ENCODE results near the gene PTPN22. TPM values are rescaled to one million over a fixed set of nuclear protein-coding genes. Genes with fewer than 3 reads are reported as not detected.

The PTPN22 gene
- total RNA-seq, 1 experiment from 2014 or later, result 0.89 TPM

DNA sequence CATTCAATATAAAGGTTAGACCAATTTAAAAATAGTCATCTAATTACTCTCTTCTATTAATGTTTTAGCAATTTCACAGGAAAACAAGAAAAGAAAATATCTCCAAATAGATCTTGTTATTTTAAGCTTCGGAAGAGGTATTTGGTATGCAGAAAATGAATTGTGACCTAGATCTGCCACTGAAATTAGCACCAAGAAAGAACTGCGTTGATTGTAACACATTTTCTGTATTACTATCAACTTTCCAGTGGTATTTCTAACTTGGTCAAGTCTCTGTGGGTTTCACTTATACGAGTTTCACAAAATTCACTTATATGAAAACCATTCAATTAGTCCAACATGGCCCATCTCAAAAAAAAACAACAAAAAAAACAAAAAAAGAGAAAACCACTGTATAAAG, 71.0 kb downstream of the PTPN22 start:
- intact Hi-C loops (cut with micrococcal nuclease), result no loop called here
- POLR2A ChIA-PET, result interaction anchor here (0.8 to 1.3 kb wide), 2 partner anchors 10 to 42 kb away, joined by 3 to 6 read pairs; no protein-coding TSS in a partner anchor
- H3K27ac Mint-ChIP-seq (ENCODE audit: low read depth, unreplicated experiment), result no peak overlapping the region

DNA sequence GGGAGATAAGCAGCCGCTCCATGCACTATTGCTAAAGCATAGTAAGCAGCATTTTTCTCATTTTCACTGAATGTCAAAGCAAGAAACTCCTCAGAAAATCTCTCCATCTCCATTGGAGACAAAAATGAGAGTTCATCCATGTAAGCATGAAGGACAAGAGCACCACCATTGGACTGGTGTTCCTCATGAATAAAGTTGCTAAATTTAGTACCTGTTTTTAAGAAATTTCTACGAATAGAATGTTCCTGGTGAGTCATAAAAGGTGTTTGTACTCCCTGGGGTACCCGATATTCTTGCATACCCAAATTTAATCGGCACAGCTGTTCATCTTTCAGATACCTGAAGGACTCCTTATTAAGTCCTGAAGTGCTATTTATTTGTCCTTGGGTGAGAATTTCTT, 74.0 kb downstream of the PTPN22 start:
- H3K27me3 Mint-ChIP-seq (ENCODE audit: insufficient read depth, unreplicated experiment), result no peaks in the 10 kb centered on the region
- H3K27ac Mint-ChIP-seq (ENCODE audit: low read depth, unreplicated experiment), result no peak overlapping the region
- TF ChIP-seq, protein P1, sequence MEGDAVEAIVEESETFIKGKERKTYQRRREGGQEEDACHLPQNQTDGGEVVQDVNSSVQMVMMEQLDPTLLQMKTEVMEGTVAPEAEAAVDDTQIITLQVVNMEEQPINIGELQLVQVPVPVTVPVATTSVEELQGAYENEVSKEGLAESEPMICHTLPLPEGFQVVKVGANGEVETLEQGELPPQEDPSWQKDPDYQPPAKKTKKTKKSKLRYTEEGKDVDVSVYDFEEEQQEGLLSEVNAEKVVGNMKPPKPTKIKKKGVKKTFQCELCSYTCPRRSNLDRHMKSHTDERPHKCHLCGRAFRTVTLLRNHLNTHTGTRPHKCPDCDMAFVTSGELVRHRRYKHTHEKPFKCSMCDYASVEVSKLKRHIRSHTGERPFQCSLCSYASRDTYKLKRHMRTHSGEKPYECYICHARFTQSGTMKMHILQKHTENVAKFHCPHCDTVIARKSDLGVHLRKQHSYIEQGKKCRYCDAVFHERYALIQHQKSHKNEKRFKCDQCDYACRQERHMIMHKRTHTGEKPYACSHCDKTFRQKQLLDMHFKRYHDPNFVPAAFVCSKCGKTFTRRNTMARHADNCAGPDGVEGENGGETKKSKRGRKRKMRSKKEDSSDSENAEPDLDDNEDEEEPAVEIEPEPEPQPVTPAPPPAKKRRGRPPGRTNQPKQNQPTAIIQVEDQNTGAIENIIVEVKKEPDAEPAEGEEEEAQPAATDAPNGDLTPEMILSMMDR (IDR thresholded peaks at IDR 0.05; ENCODE audit: unreplicated experiment), result no peak
- H3K4me3 Mint-ChIP-seq (ENCODE audit: unreplicated experiment), result no peak overlapping the region
- no TSS peak for BruUV-seq (replicated peaks)
- POLR2A ChIA-PET, result interaction anchor here (0.8 to 2.7 kb wide), 3 partner anchors 9 to 38 kb away, joined by 5 to 12 read pairs (median 5); partner anchors contain the start of gene PHTF1
- intact Hi-C loops (cut with micrococcal nuclease), result no loop called here
- H3K4me1 Mint-ChIP-seq (ENCODE audit: insufficient read depth, unreplicated experiment), result peaks cover 23% of the 10 kb centered on the region
- no peak for DNase-seq (ENCODE audit: unreplicated experiment)
- CTCF ChIA-PET, result interaction anchor here (0.6 kb wide), 1 partner anchor 11 kb away, joined by 3 read pairs; no protein-coding TSS in a partner anchor
- H3K9me3 Mint-ChIP-seq (ENCODE audit: unreplicated experiment), result no peaks in the 10 kb centered on the region
- H3K36me3 Mint-ChIP-seq (ENCODE audit: insufficient read depth, unreplicated experiment), result peaks cover 33% of the 10 kb centered on the region

More for the DNA sequence above, 71.0 kb downstream of the PTPN22 start:
- Mint-ChIP-seq H3K9me3 (ENCODE audit: unreplicated experiment) (no peaks in the 10 kb centered on the region), H3K27me3 (ENCODE audit: insufficient read depth, unreplicated experiment) (no peaks in the 10 kb centered on the region), H3K4me1 (ENCODE audit: insufficient read depth, unreplicated experiment) (peaks cover 17% of the 10 kb centered on the region), H3K36me3 (ENCODE audit: insufficient read depth, unreplicated experiment) (peaks cover 25% of the 10 kb centered on the region), H3K4me3 (ENCODE audit: unreplicated experiment) (no peak overlapping the region)
- no TSS peak for BruUV-seq (replicated peaks)
- TF ChIP-seq, protein P1 (IDR thresholded peaks at IDR 0.05; ENCODE audit: unreplicated experiment), result no peak
- no peak for DNase-seq (ENCODE audit: unreplicated experiment)
- CTCF ChIA-PET, result interaction anchor here (0.7 to 1.1 kb wide), 2 partner anchors 145 to 178 kb away, joined by 3 read pairs; no protein-coding TSS in a partner anchor

DNA sequence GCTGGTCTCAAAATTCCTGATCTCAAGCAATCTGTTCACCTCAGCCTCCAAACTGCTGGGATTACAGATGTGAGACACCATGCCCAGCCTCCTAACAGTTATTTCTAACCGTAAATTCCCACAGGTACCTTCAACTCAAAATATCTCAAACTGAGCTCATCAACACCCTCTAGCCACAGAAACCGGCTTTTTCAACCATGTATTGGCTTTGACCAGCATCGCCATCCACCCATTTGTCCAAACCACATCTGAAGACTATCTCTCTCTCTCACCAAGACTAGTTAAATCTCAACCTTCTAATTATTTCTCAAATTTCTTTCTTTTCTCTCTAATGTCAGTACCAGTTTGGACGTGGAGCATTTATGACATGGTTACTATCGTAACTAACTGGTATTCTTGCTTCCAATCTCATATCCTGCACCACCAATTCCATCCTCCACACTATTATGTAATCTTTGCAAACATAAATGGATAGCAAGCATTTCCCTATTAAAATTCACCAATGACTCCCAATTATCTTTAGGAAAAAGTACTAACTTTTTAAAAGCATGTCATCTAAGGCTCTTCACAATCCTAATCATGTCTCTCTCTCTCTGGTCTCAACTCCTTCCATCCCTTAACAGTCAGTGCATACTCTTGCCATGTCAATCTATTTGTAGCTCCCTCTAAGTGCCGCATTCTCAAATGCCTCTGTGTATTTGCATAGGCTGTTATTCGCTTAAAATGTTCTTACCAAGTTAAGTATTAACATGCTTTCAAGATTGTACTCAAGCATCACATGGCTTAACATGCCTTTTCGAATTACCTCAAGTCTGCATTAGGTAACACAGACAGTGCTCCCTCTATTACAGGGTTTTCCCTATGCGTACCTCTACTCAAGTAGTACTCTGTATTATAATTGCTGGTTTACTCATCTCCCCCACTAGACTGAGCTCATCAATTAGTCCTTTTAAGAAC, 77.4 kb downstream of the PTPN22 start:
- CTCF ChIA-PET, result interaction anchor here (0.5 to 0.9 kb wide), 4 partner anchors 8 to 1078 kb away, joined by 3 read pairs; partner anchors contain the start of gene AP4B1
- BruUV-seq (replicated peaks), result no TSS peak
- peaks cover 21% of the 10 kb centered on the region for H3K4me1 Mint-ChIP-seq (ENCODE audit: insufficient read depth, unreplicated experiment)

More for the DNA sequence above, 77.4 kb downstream of the PTPN22 start:
- POLR2A ChIA-PET, result interaction anchor here (1.2 to 1.3 kb wide), 2 partner anchors 7 to 9 kb away, joined by 4 read pairs; no protein-coding TSS in a partner anchor
- H3K36me3 Mint-ChIP-seq (ENCODE audit: insufficient read depth, unreplicated experiment), result peaks cover 33% of the 10 kb centered on the region
- H3K9me3 Mint-ChIP-seq (ENCODE audit: unreplicated experiment), result no peaks in the 10 kb centered on the region
- intact Hi-C loops (cut with micrococcal nuclease), result no loop called here
- H3K27ac Mint-ChIP-seq (ENCODE audit: low read depth, unreplicated experiment), result no peak overlapping the region
- no peak overlapping the region for H3K4me3 Mint-ChIP-seq (ENCODE audit: unreplicated experiment)
- H3K27me3 Mint-ChIP-seq (ENCODE audit: insufficient read depth, unreplicated experiment), result no peaks in the 10 kb centered on the region
- DNase-seq (ENCODE audit: unreplicated experiment), result no peak
- TF ChIP-seq, protein P1 (IDR thresholded peaks at IDR 0.05; ENCODE audit: unreplicated experiment), result no peak
